AG09319 (cell line): ENCODE data around the gene BCKDHB.
A peak's percentile ranks its signal among the peaks of the same experiment; 100 is the strongest.

Source experiments
- DNase-seq: peaks from one replicate; pipeline ENCODE4 v3.0.0-alpha.2; 2010; ENCODE audit warnings: low read depth; ENCODE audit errors: extremely low read depth
- CTCF ChIP-seq: IDR thresholded peaks from 2 replicates; pipeline ENCODE4 v1.5.1; 2011; ENCODE audit warnings: low read depth, mild to moderate bottlenecking, inconsistent platforms, low read length, moderate library complexity

Gene BCKDHB

DNA sequence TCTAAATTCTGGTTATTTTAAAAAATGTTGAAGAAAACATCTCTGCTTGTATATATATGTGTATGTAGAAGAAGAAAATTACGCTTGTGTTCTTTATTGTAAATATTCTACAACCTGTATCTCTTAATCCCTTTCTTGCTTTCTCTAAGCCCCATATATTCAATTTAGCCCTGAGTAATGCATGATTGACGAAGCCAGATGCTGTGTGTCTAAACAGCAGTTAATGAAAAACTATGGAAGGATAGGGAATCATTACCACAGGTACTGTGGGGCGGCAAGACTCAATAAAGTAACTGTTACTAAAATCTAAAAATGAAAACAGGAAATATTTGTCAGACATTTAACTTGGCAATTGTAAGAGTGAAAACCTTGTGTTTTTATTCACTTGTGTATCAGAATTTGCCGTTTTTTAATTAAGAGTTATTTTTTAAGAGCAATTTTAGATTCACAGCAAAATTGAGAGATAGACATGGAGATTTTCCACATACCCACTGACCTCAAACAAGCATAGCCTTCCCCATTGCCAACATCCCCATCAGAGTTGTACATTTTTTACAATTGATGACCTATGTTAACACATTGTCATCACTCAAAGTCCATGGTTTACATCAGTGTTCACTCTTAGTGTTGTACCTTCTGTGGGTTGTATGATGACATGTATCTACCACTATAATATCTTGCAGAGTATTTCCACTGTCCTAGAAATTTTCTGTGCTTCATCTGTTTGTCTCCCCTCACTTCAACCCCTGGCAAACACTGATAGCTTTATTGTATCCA is 76.7 kb downstream of the BCKDHB start:
- no peak for TF ChIP-seq CTCF
- DNase-seq, result no peak

DNA sequence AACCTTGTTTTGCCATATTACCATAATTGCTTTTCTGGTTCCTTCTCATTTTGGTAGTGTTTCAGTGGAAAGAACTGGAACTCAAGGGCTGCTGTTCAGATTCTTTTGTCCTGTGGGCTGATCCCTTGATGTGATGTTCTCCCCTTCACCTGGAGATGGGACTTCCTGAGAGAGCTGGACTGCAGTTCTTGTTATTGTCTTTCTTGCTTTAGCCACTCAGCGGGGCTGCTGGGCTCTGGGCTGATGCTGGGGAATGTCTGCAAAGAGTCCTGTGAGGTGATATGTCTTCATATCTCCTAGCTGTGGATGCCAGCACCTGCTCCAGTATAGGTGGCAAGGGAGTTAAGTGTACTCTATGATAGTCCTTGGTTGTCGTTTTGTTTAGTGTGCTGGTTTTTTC is 79.0 kb downstream of the BCKDHB start:
- DNase-seq, result no peak
- no peak for TF ChIP-seq CTCF

- TF ChIP-seq CTCF, result no peak
- no peak for DNase-seq
Observed at GRCh38 chr6:80186082-80186481, 79.6 kb downstream of the BCKDHB start.

DNA sequence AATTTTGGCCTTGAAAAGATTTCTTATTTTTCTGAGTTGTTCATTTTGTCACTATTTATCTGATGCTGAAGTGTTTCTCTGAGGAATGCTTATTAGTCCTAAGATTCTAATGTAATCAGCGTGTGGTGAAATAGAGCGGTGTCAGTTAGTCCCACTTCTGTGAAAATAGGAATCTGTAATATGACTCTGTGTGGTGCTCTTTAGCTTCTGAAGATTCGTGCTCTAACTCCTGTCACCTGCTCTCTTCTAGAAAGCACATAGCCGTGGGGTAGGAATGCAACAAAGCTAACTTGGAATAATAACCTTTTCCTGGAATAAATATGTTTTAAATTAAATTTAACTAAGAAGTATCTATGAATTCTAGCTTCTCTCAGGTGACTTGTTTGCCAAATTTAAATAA is 90.4 kb downstream of the BCKDHB start:
- DNase-seq, result no peak
- no peak for TF ChIP-seq CTCF

GRCh38 chr6:80197474-80197873 is 91.0 kb downstream of the BCKDHB start:
- no peak for TF ChIP-seq CTCF
- peak; percentile 10 for DNase-seq

DNA sequence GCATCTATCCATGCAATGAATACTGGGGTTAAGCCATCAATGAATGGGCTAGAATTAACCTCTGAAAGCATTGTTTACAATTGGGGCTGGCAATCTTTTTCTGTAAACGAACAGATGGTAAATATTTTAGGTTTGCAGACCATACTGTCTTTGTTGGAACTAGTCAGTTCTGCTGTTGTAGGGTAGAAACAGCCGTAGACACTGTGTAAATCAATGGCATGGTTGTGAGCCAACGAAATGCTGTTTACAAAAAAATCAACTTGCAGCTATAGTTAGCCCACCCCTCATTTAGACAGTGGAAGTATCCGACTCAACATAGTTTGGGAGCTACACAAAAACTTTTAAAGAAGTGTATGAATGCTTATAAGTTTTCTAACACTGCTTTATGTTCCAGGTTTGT is 91.5 kb downstream of the BCKDHB start:
- no peak for DNase-seq
- no peak for TF ChIP-seq CTCF

GRCh38 chr6:80203283-80203682 is 96.8 kb downstream of the BCKDHB start:
- no peak for TF ChIP-seq CTCF
- no peak for DNase-seq
